ENCODE data around the gene TTC28.

- TF ChIP-seq CTCF (IDR thresholded peaks at IDR 0.05 in 2 of 3, conservative IDR thresholded peaks at IDR 0.05 in 1 of 3; ENCODE audit: control insufficient read depth in 2 of 3, extremely low read depth in 1 of 3, insufficient read depth in 1 of 3, low read depth in 3 of 3, low read length in 3 of 3) (no peak), IRF3 (IDR thresholded peaks at IDR 0.05) (no peak), POLR2AphosphoS5 (IDR thresholded peaks at IDR 0.05; ENCODE audit: low read length) (no peak), TARDBP (IDR thresholded peaks at IDR 0.05; ENCODE audit: borderline replicate concordance) (no peak), STAT1 (conservative IDR thresholded peaks at IDR 0.05) (no peak), CHD4 (IDR thresholded peaks at IDR 0.05) (no peak), JUNB (IDR thresholded peaks at IDR 0.05) (no peak), FOXM1 (IDR thresholded peaks at IDR 0.05; ENCODE audit: low read depth, low read length) (no peak), POLR2A (IDR thresholded peaks at IDR 0.05; ENCODE audit: low read depth, low read length) (no peak), SMAD1 (IDR thresholded peaks at IDR 0.05; ENCODE audit: low read depth, partially characterized antibody) (no peak), NKRF (conservative IDR thresholded peaks at IDR 0.05) (no peak), RFX5 (IDR thresholded peaks at IDR 0.05; ENCODE audit: low read depth, low read length) (no peak), NFIC (IDR thresholded peaks at IDR 0.05; ENCODE audit: low read depth, low read length) (no peak)
- TF ChIP-seq, protein P1, sequence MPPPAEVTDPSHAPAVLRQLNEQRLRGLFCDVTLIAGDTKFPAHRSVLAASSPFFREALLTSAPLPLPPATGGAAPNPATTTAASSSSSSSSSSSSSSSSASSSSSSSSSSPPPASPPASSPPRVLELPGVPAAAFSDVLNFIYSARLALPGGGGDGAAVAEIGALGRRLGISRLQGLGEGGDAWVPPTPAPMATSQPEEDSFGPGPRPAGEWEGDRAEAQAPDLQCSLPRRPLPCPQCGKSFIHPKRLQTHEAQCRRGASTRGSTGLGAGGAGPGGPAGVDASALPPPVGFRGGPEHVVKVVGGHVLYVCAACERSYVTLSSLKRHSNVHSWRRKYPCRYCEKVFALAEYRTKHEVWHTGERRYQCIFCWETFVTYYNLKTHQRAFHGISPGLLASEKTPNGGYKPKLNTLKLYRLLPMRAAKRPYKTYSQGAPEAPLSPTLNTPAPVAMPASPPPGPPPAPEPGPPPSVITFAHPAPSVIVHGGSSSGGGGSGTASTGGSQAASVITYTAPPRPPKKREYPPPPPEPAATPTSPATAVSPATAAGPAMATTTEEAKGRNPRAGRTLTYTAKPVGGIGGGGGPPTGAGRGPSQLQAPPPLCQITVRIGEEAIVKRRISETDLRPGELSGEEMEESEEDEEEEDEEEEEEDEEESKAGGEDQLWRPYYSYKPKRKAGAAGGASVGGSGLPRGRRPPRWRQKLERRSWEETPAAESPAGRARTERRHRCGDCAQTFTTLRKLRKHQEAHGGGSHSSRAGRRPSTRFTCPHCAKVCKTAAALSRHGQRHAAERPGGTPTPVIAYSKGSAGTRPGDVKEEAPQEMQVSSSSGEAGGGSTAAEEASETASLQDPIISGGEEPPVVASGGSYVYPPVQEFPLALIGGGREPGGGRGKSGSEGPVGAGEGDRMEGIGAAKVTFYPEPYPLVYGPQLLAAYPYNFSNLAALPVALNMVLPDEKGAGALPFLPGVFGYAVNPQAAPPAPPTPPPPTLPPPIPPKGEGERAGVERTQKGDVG (CRISPR knock-in tag; IDR thresholded peaks at IDR 0.05) = no peak
Observed at GRCh38 chr22:28414913-28415312, 264.7 kb downstream of the TTC28 start.

All from GM12878 (cell line).